ENCODE measurements around the gene TMPRSS2.

The TMPRSS2 gene

DNA sequence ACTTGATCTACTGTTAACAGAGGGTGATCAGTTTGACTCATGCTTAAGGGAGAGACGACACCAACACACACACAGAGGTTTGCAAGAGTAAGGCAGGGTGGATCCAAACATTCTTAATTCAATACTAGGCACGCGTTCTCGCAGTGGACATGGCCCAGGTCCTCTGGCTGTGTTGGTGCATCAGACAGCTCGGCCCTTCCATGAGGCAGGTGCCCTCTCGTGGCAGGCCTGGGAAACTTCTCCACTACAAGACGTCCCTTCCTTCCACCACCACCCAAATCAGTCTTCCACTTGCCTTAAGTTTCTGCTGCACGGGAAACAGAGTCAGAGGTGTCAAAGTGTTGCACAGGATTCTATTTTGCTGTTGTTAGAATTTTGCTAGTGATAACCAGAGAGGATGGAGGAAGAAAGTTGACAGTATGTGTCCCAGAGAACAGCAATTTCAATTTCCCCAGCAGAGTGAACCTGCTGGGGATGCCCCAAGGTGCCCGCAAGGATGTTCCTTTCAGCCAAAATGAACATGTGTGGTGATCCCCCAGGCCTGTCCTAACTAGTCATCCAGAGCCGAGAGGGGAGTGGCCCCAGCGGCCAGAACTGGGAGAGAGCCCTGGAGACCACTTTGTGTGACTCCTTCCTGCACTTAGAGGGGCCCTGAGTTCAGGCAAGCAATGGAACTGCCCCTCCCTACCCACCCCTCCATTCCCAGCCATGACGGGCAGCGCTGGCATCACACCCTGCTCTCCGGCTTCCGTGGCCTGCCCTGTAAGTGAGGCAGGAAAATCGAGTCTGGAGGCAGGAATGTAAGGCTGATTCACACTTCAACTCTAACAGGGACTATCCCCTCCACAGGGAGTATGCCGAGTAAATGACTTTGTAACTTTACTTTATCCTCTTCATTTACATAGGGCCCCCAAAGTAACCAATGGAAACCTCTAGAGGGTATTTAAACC is 47.1 kb downstream of the TMPRSS2 start:
- intact Hi-C loops (cut with DNase I; ENCODE audit: low total_unique reads), result loop anchor here (2.0 to 5.0 kb wide), 2 partner anchors 178 to 339 kb away; no protein-coding TSS in a partner anchor
- peaks cover 0 to 38% (median 14%) of the 10 kb centered on the region in 3 donors for H3K36me3 ChIP-seq
- peaks cover 0 to 4% (median 0%) of the 10 kb centered on the region in 4 donors for H3K4me1 ChIP-seq
- DNase-seq, result peak; percentile 84
- no peaks in the 10 kb centered on the region for H3K9me3 ChIP-seq
- peak; percentile 84 for TF ChIP-seq CTCF (IDR thresholded peaks at IDR 0.05)
- H3K27ac ChIP-seq, result no peak overlapping the region
- H3K27me3 ChIP-seq, result peaks cover 0 to 9% of the 10 kb centered on the region in 2 donors
- no peak overlapping the region for H3K4me3 ChIP-seq

GRCh38 chr21:41459884-41460534 is 47.9 kb downstream of the TMPRSS2 start:
- no peaks in the 10 kb centered on the region for H3K9me3 ChIP-seq
- peaks cover 0 to 4% of the 10 kb centered on the region in 2 donors for H3K27me3 ChIP-seq
- intact Hi-C loops (cut with DNase I; ENCODE audit: low total_unique reads), result loop anchor here (2.0 to 5.0 kb wide), 2 partner anchors 177 to 338 kb away; no protein-coding TSS in a partner anchor
- H3K27ac ChIP-seq, result no peak overlapping the region
- no peak for DNase-seq
- TF ChIP-seq CTCF (IDR thresholded peaks at IDR 0.05), result no peak
- H3K4me3 ChIP-seq, result no peak overlapping the region
- H3K4me1 ChIP-seq, result peaks cover 0 to 4% (median 0%) of the 10 kb centered on the region in 4 donors
- H3K36me3 ChIP-seq, result peaks cover 0 to 38% (median 14%) of the 10 kb centered on the region in 3 donors

GRCh38 chr21:41458559-41458958 is 49.4 kb downstream of the TMPRSS2 start:
- no peak overlapping the region for H3K27ac ChIP-seq
- H3K4me3 ChIP-seq, result no peak overlapping the region
- DNase-seq, result no peak
- no peaks in the 10 kb centered on the region for H3K9me3 ChIP-seq
- intact Hi-C loops (cut with DNase I; ENCODE audit: low total_unique reads), result no loop called here
- H3K36me3 ChIP-seq, result peaks cover 0 to 51% (median 14%) of the 10 kb centered on the region in 3 donors
- peaks cover 0 to 4% of the 10 kb centered on the region in 2 donors for H3K27me3 ChIP-seq
- TF ChIP-seq CTCF (IDR thresholded peaks at IDR 0.05), result no peak
- H3K4me1 ChIP-seq, result peaks cover 0 to 4% (median 0%) of the 10 kb centered on the region in 4 donors

DNA sequence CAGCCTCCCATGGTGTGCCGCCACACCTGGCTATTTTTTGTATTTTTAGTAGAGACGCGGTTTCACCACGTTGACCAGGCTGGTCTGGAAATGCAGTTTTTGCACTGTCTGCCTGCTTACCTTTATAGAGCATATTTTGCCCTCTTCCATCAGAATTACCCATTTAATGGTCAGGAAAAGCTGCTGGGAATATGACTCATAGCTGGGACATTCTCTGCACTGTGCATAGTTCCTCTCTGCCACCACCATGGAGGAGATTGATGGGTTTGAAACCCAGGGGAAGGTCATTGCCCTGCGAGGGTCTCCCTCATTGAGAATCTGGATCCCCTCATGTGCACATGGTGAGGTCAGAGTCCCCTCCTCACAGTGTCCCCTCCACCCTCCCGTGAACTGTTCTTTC is 49.8 kb downstream of the TMPRSS2 start:
- Histone ChIP-seq H3K9me3 (no peaks in the 10 kb centered on the region), H3K4me3 (no peak overlapping the region), H3K27me3 (peaks cover 0 to 4% of the 10 kb centered on the region in 2 donors), H3K36me3 (peaks cover 0 to 56% (median 14%) of the 10 kb centered on the region in 3 donors), H3K4me1 (peaks cover 0 to 4% (median 0%) of the 10 kb centered on the region in 4 donors), H3K27ac (no peak overlapping the region)
- DNase-seq, result no peak
- no peak for TF ChIP-seq CTCF (IDR thresholded peaks at IDR 0.05)
- intact Hi-C loops (cut with DNase I; ENCODE audit: low total_unique reads), result no loop called here

DNA sequence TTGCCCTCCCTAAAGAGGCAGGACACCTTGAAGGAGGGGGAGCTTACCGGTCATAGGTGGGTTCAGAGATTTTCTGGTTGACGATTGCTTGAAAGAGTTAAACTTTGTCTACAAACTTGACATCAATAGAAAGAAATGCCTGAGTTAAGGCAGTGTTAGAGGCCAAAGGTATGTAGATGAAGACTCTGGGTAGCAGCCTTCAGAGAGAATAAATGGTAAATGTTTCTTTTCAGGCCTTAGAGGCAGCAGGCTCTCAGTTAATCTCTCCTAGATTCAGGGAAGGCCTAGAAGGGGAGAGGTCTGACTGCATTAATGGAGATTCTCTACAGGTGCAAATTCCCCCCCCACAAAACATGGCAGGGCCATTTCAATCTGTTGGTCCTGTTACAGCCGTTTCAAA is 54.2 kb downstream of the TMPRSS2 start:
- no peak for DNase-seq
- Histone ChIP-seq H3K9me3 (no peaks in the 10 kb centered on the region), H3K36me3 (peaks cover 9 to 86% (median 18%) of the 10 kb centered on the region in 3 donors), H3K4me1 (no peaks in the 10 kb centered on the region), H3K27ac (no peak overlapping the region), H3K4me3 (no peak overlapping the region), H3K27me3 (no peaks in the 10 kb centered on the region)
- TF ChIP-seq CTCF (IDR thresholded peaks at IDR 0.05), result no peak
- intact Hi-C loops (cut with DNase I; ENCODE audit: low total_unique reads), result no loop called here
